Measurements from ENCODE around the gene MUC4.

GRCh38 chr3:195802261-195802701, 9.4 kb downstream of the MUC4 start:
- TF ChIP-seq CTCF (IDR thresholded peaks at IDR 0.05) (no peak), POLR2A (IDR thresholded peaks at IDR 0.05) (no peak)
